Vagina (tissue), 2 donors: ENCODE results near the gene XCR1.

Experiments used
- POLR2A ChIP-seq, 2 donors: fragments of 450-650 bp; IDR thresholded peaks; one replicate each; pipeline ENCODE4 v1.6.1; 2017; ENCODE audit warnings: antibody characterized with exemption in 2 of 2, mild to moderate bottlenecking in 2 of 2, moderate library complexity in 2 of 2
- TF ChIP-seq, protein P1 (sequence below), 3 experiments: fragments of 450-650 bp in 2 of 3; fragments of 200-600 bp in 1 of 3; sonication (generic) in 1 of 3; IDR thresholded peaks; one replicate each; pipeline ENCODE4 v1.5.1; 2017 to 2019; ENCODE audit warnings: antibody characterized with exemption in 3 of 3, mild to moderate bottlenecking in 2 of 3, moderate library complexity in 2 of 3

DNA sequence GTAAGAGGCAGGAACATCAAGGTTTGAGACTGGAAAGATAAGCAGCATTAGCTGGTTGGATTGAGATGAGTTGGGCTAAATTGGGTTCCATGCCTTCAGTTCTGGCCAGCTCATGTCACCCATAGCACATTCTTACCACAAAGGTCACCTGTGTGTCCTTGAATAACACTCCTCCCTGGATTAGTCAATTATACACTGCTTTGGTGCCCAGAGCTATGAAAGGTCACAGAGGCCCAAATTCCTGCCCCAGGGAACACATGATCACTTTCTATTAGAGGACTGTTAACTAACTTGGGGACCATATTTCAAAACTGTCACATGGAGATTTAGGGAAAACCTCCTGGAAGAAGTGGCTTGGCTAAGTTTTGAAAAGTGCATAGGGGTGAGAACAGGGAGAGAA lies 40.1 kb upstream of the XCR1 start:
- TF ChIP-seq, protein P1, sequence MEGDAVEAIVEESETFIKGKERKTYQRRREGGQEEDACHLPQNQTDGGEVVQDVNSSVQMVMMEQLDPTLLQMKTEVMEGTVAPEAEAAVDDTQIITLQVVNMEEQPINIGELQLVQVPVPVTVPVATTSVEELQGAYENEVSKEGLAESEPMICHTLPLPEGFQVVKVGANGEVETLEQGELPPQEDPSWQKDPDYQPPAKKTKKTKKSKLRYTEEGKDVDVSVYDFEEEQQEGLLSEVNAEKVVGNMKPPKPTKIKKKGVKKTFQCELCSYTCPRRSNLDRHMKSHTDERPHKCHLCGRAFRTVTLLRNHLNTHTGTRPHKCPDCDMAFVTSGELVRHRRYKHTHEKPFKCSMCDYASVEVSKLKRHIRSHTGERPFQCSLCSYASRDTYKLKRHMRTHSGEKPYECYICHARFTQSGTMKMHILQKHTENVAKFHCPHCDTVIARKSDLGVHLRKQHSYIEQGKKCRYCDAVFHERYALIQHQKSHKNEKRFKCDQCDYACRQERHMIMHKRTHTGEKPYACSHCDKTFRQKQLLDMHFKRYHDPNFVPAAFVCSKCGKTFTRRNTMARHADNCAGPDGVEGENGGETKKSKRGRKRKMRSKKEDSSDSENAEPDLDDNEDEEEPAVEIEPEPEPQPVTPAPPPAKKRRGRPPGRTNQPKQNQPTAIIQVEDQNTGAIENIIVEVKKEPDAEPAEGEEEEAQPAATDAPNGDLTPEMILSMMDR (IDR thresholded peaks at IDR 0.05), result no peak
- TF ChIP-seq POLR2A (IDR thresholded peaks at IDR 0.05), result no peak
